ENCODE measurements around the gene MTM1.

MTM1 gene

GRCh38 chrX:150683112-150683511 lies 114.7 kb downstream of the MTM1 start:
- DNase-seq = no peak

GRCh38 chrX:150683536-150684146 lies 115.2 kb downstream of the MTM1 start:
- DNase-seq = no peak

GRCh38 chrX:150688911-150689451 lies 120.6 kb downstream of the MTM1 start:
- DNase-seq = no peak

GRCh38 chrX:150690126-150690525 lies 121.7 kb downstream of the MTM1 start:
- DNase-seq = no peak

GRCh38 chrX:150692296-150692695 lies 123.9 kb downstream of the MTM1 start:
- no peak for DNase-seq

- DNase-seq = peak; percentile 40
Measured at GRCh38 chrX:150692831-150693724, 124.7 kb downstream of the MTM1 start, which contains the start of gene MTMR1. MTMR1 (plus strand) TSS chrX:150693396; CDS start chrX:150693531, 135 bp downstream.

- peak; percentile 32 for DNase-seq
Measured at GRCh38 chrX:150693725-150694574, 125.5 kb downstream of the MTM1 start.

- DNase-seq = no peak
Measured at GRCh38 chrX:150694738-150695410, 126.5 kb downstream of the MTM1 start.

GRCh38 chrX:150696331-150696730 lies 127.9 kb downstream of the MTM1 start:
- DNase-seq = no peak

GRCh38 chrX:150696866-150697265 lies 128.4 kb downstream of the MTM1 start:
- DNase-seq = no peak

- DNase-seq = no peak
Measured at GRCh38 chrX:150697641-150698040, 129.2 kb downstream of the MTM1 start.

- no peak for DNase-seq
Measured at GRCh38 chrX:150698981-150699380, 130.6 kb downstream of the MTM1 start.

- DNase-seq = no peak
Measured at GRCh38 chrX:150700107-150700506, 131.7 kb downstream of the MTM1 start.

GRCh38 chrX:150701377-150701776 lies 133.0 kb downstream of the MTM1 start:
- no peak for DNase-seq

- no peak for DNase-seq
Measured at GRCh38 chrX:150702966-150703694, 134.7 kb downstream of the MTM1 start.

- DNase-seq = no peak
Measured at GRCh38 chrX:150703695-150703974, 135.2 kb downstream of the MTM1 start.

- DNase-seq = no peak
Measured at GRCh38 chrX:150704030-150704613, 135.7 kb downstream of the MTM1 start.

GRCh38 chrX:150712619-150713018 lies 144.2 kb downstream of the MTM1 start:
- no peak for DNase-seq

- DNase-seq = no peak
Measured at GRCh38 chrX:150715184-150715583, 146.8 kb downstream of the MTM1 start.

- no peak for DNase-seq
Measured at GRCh38 chrX:150719621-150720020, 151.2 kb downstream of the MTM1 start.

All from activated T-cell treated with anti-CD3 and anti-CD28 coated beads for 4 hours (primary cell).